SK-N-SH (cell line): Measurements from ENCODE around the gene SUPT3H. TPM values are rescaled to one million over a fixed set of nuclear protein-coding genes. Genes with fewer than 3 reads are reported as not detected.
"Not testable (repeated sequence)": the region's sequence is repeated elsewhere in the genome, so short reads cannot be mapped to it uniquely, and the experiment has no call there.

Experiments
- CTCF ChIA-PET: fragments of 300-600, 350-600 bp; formaldehyde crosslinking; extraction: SDS; loops from one replicate; lab custom pipeline; 2021; lab: Yijun Ruan, JAX
- POLR2A ChIA-PET: fragments of 350-600 bp; sonication (Branson Sonifier 250); formaldehyde crosslinking; extraction: SDS; loops from one replicate; lab custom pipeline; 2020; ENCODE audit warnings: antibody characterized with exemption, inconsistent platforms; lab: Yijun Ruan, JAX
- DNase-seq: peaks from one replicate; pipeline ENCODE4 v3.0.0; 2012
- H2AFZ ChIP-seq: fragments of 200-600 bp; sonication (generic); 2 replicates; pipeline ENCODE4 v1.8.1; 2016; ENCODE audit warnings: antibody characterized with exemption, mild to moderate bottlenecking, low read depth
- H3F3A ChIP-seq: fragments of 200-600 bp; sonication (generic); replicated peaks from 2 replicates; pipeline ENCODE3; 2016; ENCODE audit warnings: antibody characterized with exemption, mild to moderate bottlenecking; ENCODE audit not compliant: insufficient read depth
- H3K27ac ChIP-seq, 2 experiments: fragments of 200-500 bp in 1 of 2; fragments of 200-600 bp in 1 of 2; sonication (Bioruptor generic) in 1 of 2; sonication (generic), shearing (Covaris generic) in 1 of 2; 2 replicates each; pipeline versions ENCODE4 v1.5.1 to v1.6.1; 2014 to 2016; ENCODE audit warnings: low read depth in 2 of 2, inconsistent platforms in 1 of 2, low read length in 1 of 2, mild to moderate bottlenecking in 1 of 2, mixed read lengths in 1 of 2
- H3K27me3 ChIP-seq: fragments of 200-600 bp; sonication (generic), shearing (Covaris generic); 2 replicates; pipeline ENCODE4 v1.6.1; 2016; ENCODE audit warnings: mixed run types; ENCODE audit not compliant: insufficient read depth
- H3K36me3 ChIP-seq, 2 experiments: fragments of 200-500 bp in 1 of 2; fragments of 200-600 bp in 1 of 2; sonication (Bioruptor generic) in 1 of 2; sonication (generic) in 1 of 2; replicated peaks in 1 of 2; 2 replicates each; pipeline versions ENCODE3 to v1.5.1; 2014 to 2016; ENCODE audit warnings: low read length in 1 of 2, mild to moderate bottlenecking in 1 of 2; ENCODE audit not compliant: insufficient read depth in 2 of 2, control insufficient read depth in 1 of 2
- H3K4me1 ChIP-seq, 2 experiments: fragments of 200-500 bp in 1 of 2; fragments of 200-600 bp in 1 of 2; sonication (Bioruptor generic) in 1 of 2; sonication (generic), shearing (Covaris generic) in 1 of 2; 2 replicates each; pipeline versions ENCODE4 v1.5.1 to v1.6.1; 2014 to 2016; ENCODE audit warnings: low read depth in 1 of 2, low read length in 1 of 2, mixed run types in 1 of 2; ENCODE audit not compliant: insufficient read depth in 2 of 2, control insufficient read depth in 1 of 2
- H3K4me2 ChIP-seq: fragments of 200-600 bp; sonication (generic), shearing (Covaris generic); 2 replicates; pipeline ENCODE4 v1.6.1; 2017; ENCODE audit warnings: mixed run types
- H3K4me3 ChIP-seq, 2 experiments: fragments of 200-500 bp in 1 of 2; fragments of 200-600 bp in 1 of 2; sonication (Bioruptor generic) in 1 of 2; sonication (generic), shearing (Covaris generic) in 1 of 2; 2 replicates each; pipeline versions ENCODE4 v1.5.1 to v1.8.1; 2014 to 2016; ENCODE audit warnings: low read depth in 2 of 2, inconsistent platforms in 1 of 2, low read length in 1 of 2, mild to moderate bottlenecking in 1 of 2, mixed read lengths in 1 of 2, moderate library complexity in 1 of 2
- H3K79me2 ChIP-seq: fragments of 200-600 bp; sonication (generic); 2 replicates; pipeline ENCODE4 v1.8.1; 2017; ENCODE audit warnings: mild to moderate bottlenecking; ENCODE audit not compliant: insufficient read depth
- H3K9ac ChIP-seq: fragments of 200-600 bp; sonication (generic); 2 replicates; pipeline ENCODE4 v1.6.1; 2017; ENCODE audit warnings: mixed run types
- H3K9me2 ChIP-seq: fragments of 200-600 bp; sonication (generic); 2 replicates; pipeline ENCODE4 v1.6.1; 2017; ENCODE audit warnings: mixed run types
- H3K9me3 ChIP-seq: fragments of 200-600 bp; sonication (generic); 2 replicates; pipeline ENCODE4 v1.6.1; 2017; ENCODE audit warnings: mixed run types, mild to moderate bottlenecking, moderate library complexity
- H4K20me1 ChIP-seq: fragments of 200-600 bp; sonication (generic); 2 replicates; pipeline ENCODE4 v1.6.1; 2017; ENCODE audit warnings: mild to moderate bottlenecking, mixed run types; ENCODE audit not compliant: insufficient read depth
- CTCF ChIP-seq: fragments of 200-600 bp; sonication (generic); IDR thresholded peaks from 2 replicates; pipeline ENCODE4 v1.6.1; 2017; ENCODE audit warnings: antibody characterized with exemption, mild to moderate bottlenecking, moderate library complexity
- FOSL2 ChIP-seq: IDR thresholded peaks from 2 replicates; pipeline ENCODE4 v1.4.0; 2012; ENCODE audit warnings: low read depth, mild to moderate bottlenecking, moderate library complexity, borderline replicate concordance
- FOXM1 ChIP-seq: IDR thresholded peaks from 2 replicates; pipeline ENCODE4 v1.4.0; 2012; ENCODE audit warnings: low read depth, mild to moderate bottlenecking
- GATA2 ChIP-seq: sonication (generic); formaldehyde crosslinking; IDR thresholded peaks from 2 replicates; pipeline ENCODE4 v1.5.0; 2020; ENCODE audit warnings: mild to moderate bottlenecking, missing genetic modification reagents
- IRF3 ChIP-seq: fragments of 150-350 bp; IDR thresholded peaks from 2 replicates; pipeline ENCODE4 v1.6.1; 2016; ENCODE audit warnings: mild to moderate bottlenecking, low read depth, low read length
- JUND ChIP-seq: IDR thresholded peaks from 2 replicates; pipeline ENCODE4 v1.4.0; 2012
- MXI1 ChIP-seq: IDR thresholded peaks from 2 replicates; pipeline ENCODE4 v1.6.1; 2012; ENCODE audit warnings: mild to moderate bottlenecking, low read depth, low read length, improper control_type of control experiment
- NFIC ChIP-seq: IDR thresholded peaks from 2 replicates; pipeline ENCODE4 v1.4.0; 2012; ENCODE audit warnings: borderline replicate concordance
- PBX3 ChIP-seq: IDR thresholded peaks from 2 replicates; pipeline ENCODE4; 2012
- POLR2AphosphoS5 ChIP-seq: IDR thresholded peaks from 2 replicates; pipeline ENCODE4 v1.6.1; 2012; ENCODE audit warnings: low read depth, low read length
- SIN3A ChIP-seq: IDR thresholded peaks from 2 replicates; pipeline ENCODE4 v1.6.1; 2012; ENCODE audit warnings: low read depth, mild to moderate bottlenecking, low read length, moderate library complexity, borderline replicate concordance
- SMC3 ChIP-seq: IDR thresholded peaks from 2 replicates; pipeline ENCODE4 v1.6.1; 2012; ENCODE audit warnings: low read depth, low read length, improper control_type of control experiment
- TAF1 ChIP-seq: IDR thresholded peaks from 2 replicates; pipeline ENCODE4 v1.6.1; 2012; ENCODE audit warnings: low read depth, mild to moderate bottlenecking, low read length, moderate library complexity, borderline replicate concordance
- TCF12 ChIP-seq: IDR thresholded peaks from 2 replicates; pipeline ENCODE4 v1.4.0; 2012
- USF1 ChIP-seq: IDR thresholded peaks from 2 replicates; pipeline ENCODE4 v1.4.0; 2012; ENCODE audit warnings: low read depth, borderline replicate concordance
- YY1 ChIP-seq: IDR thresholded peaks from 2 replicates; pipeline ENCODE4 v1.4.0; 2012; ENCODE audit warnings: low read depth, mild to moderate bottlenecking
- WGBS: methylation state at CpG from one replicate; pipeline ENCODE4 v1.1.6; 2017; ENCODE audit warnings: low lambda C conversion rate; 5-methylcytosine and 5-hydroxymethylcytosine counted together
- polyA plus RNA-seq, 3 experiments: library from polyadenylated mRNA; depleted of rRNA; stranded (reverse); fragments of >200 nt; gene quantifications; 2 replicates each; pipeline ENCODE4 v1.2.3, GENCODE V29; 2012

Gene SUPT3H
- polyA plus RNA-seq, 1 of the 3 experiments (the other 2 are of a cell fraction) = 10.9 TPM

GRCh38 chr6:44892579-44892978, 485.2 kb downstream of the SUPT3H start:
- ChIA-PET CTCF (interaction anchor here (0.7 kb wide), 1 partner anchor 228 kb away, joined by 3 read pairs; no protein-coding TSS in a partner anchor), POLR2A (no interaction called here)
- Histone ChIP-seq H2AFZ (no peak overlapping the region), H3K27me3 (no peaks in the 10 kb centered on the region), H3K4me1 (no peaks in the 10 kb centered on the region; a peak in 1 of 4 replicates), H3F3A (peaks cover 2% of the 10 kb centered on the region), H3K9ac (no peak overlapping the region), H3K27ac (no peak overlapping the region), H3K9me3 (no peaks in the 10 kb centered on the region), H4K20me1 (no peaks in the 10 kb centered on the region), H3K4me3 (no peak overlapping the region), H3K9me2 (no peaks in the 10 kb centered on the region), H3K4me2 (no peak overlapping the region), H3K79me2 (no peaks in the 10 kb centered on the region), H3K36me3 (no peaks in the 10 kb centered on the region)
- DNase-seq = no peak
- no peak for TF ChIP-seq MXI1
- no peak for TF ChIP-seq JUND
- TF ChIP-seq POLR2AphosphoS5 = no peak
- TF ChIP-seq YY1 = no peak
- no peak for TF ChIP-seq IRF3
- TF ChIP-seq SIN3A = no peak
- TF ChIP-seq GATA2 (CRISPR knock-in tag) = no peak
- no peak for TF ChIP-seq CTCF
- TF ChIP-seq SMC3 = no peak
- TF ChIP-seq FOSL2 = no peak
- TF ChIP-seq NFIC = no peak
- TF ChIP-seq TCF12 = no peak
- TF ChIP-seq FOXM1 = no peak
- TF ChIP-seq TAF1 = no peak
- no peak for TF ChIP-seq PBX3
- no peak for TF ChIP-seq USF1

- H3K27me3 ChIP-seq, H3K27ac ChIP-seq, CTCF ChIA-PET, H3K4me2 ChIP-seq, H2AFZ ChIP-seq, H3K9ac ChIP-seq, H3K36me3 ChIP-seq, POLR2A ChIA-PET, H3K9me3 ChIP-seq, H3K4me3 ChIP-seq, H3K4me1 ChIP-seq, H3K9me2 ChIP-seq, H3K79me2 ChIP-seq, H3F3A ChIP-seq, DNase-seq, H4K20me1 ChIP-seq: not testable (repeated sequence)
- 36% methylated on average over 3 of the region's 3 CpGs for WGBS
Measured at GRCh38 chr6:44879071-44879470, 498.7 kb downstream of the SUPT3H start.

GRCh38 chr6:44876638-44877037, 501.1 kb downstream of the SUPT3H start:
- H3K4me1 ChIP-seq, H3K4me3 ChIP-seq, H3F3A ChIP-seq, H3K9ac ChIP-seq, H4K20me1 ChIP-seq, CTCF ChIA-PET, H3K27me3 ChIP-seq, H3K4me2 ChIP-seq, H3K9me3 ChIP-seq, H3K79me2 ChIP-seq, DNase-seq, H3K9me2 ChIP-seq, H3K27ac ChIP-seq, H2AFZ ChIP-seq, H3K36me3 ChIP-seq: not testable (repeated sequence)
- POLR2A ChIA-PET = interaction anchor here (0.7 kb wide), 1 partner anchor 162 kb away, joined by 3 read pairs; no protein-coding TSS in a partner anchor
